Measurements from ENCODE around the gene ZFYVE28.

ZFYVE28 gene

GRCh38 chr4:2367626-2368025, 50.8 kb downstream of the ZFYVE28 start:
- ChIA-PET CTCF (interaction anchor here (0.7 kb wide), 1 partner anchor 395 kb away, joined by 3 read pairs; no protein-coding TSS in a partner anchor), POLR2A (no interaction called here)
- no peak for DNase-seq (ENCODE audit: extremely low spot score)
- no peak for TF ChIP-seq PKNOX1 (IDR thresholded peaks at IDR 0.05)
- TF ChIP-seq ARNT (IDR thresholded peaks at IDR 0.05): no peak
- TF ChIP-seq FOXK2 (IDR thresholded peaks at IDR 0.05): no peak

- ChIA-PET POLR2A (no interaction called here), CTCF (no interaction called here)
- DNase-seq (ENCODE audit: extremely low spot score): no peak
- TF ChIP-seq ZNF384 (IDR thresholded peaks at IDR 0.05): no peak
- TF ChIP-seq L3MBTL2 (conservative IDR thresholded peaks at IDR 0.05): no peak
- TF ChIP-seq CTBP1 (IDR thresholded peaks at IDR 0.05; ENCODE audit: borderline replicate concordance): no peak
- no peak for TF ChIP-seq HDGF (IDR thresholded peaks at IDR 0.05; ENCODE audit: borderline replicate concordance)
- no peak for TF ChIP-seq BHLHE40 (IDR thresholded peaks at IDR 0.05; ENCODE audit: borderline replicate concordance)
- no peak for TF ChIP-seq FOXK2 (IDR thresholded peaks at IDR 0.05)
- TF ChIP-seq SP1 (IDR thresholded peaks at IDR 0.05): no peak
- TF ChIP-seq NFRKB (IDR thresholded peaks at IDR 0.05): no peak
- no peak for TF ChIP-seq FOXM1 (IDR thresholded peaks at IDR 0.05; ENCODE audit: borderline replicate concordance)
- TF ChIP-seq TARDBP (IDR thresholded peaks at IDR 0.05): no peak
- TF ChIP-seq FOXA1 (IDR thresholded peaks at IDR 0.05): no peak
- TF ChIP-seq LEF1 (IDR thresholded peaks at IDR 0.05; ENCODE audit: borderline replicate concordance): no peak
- TF ChIP-seq ARNT (IDR thresholded peaks at IDR 0.05): no peak
- TF ChIP-seq ELF4 (IDR thresholded peaks at IDR 0.05): no peak
- TF ChIP-seq SUZ12 (IDR thresholded peaks at IDR 0.05): no peak
These were observed 51.9 kb downstream of the ZFYVE28 start for GRCh38 chr4:2366252-2367192.

- CTCF ChIA-PET: no interaction called here
- TF ChIP-seq L3MBTL2 (conservative IDR thresholded peaks at IDR 0.05) (no peak), PKNOX1 (IDR thresholded peaks at IDR 0.05) (no peak), LEF1 (IDR thresholded peaks at IDR 0.05; ENCODE audit: borderline replicate concordance) (no peak), HDGF (IDR thresholded peaks at IDR 0.05; ENCODE audit: borderline replicate concordance) (no peak), FOXK2 (IDR thresholded peaks at IDR 0.05) (no peak), ARNT (IDR thresholded peaks at IDR 0.05) (no peak), ZNF384 (IDR thresholded peaks at IDR 0.05) (no peak), SUZ12 (IDR thresholded peaks at IDR 0.05) (no peak), BHLHE40 (IDR thresholded peaks at IDR 0.05; ENCODE audit: borderline replicate concordance) (no peak), FOXM1 (IDR thresholded peaks at IDR 0.05; ENCODE audit: borderline replicate concordance) (no peak), SP1 (IDR thresholded peaks at IDR 0.05) (no peak), ELF4 (IDR thresholded peaks at IDR 0.05) (no peak), CTBP1 (IDR thresholded peaks at IDR 0.05; ENCODE audit: borderline replicate concordance) (no peak), NFRKB (IDR thresholded peaks at IDR 0.05) (no peak)
- no peak for DNase-seq (ENCODE audit: extremely low spot score)
- POLR2A ChIA-PET: no interaction called here
These were observed 52.6 kb downstream of the ZFYVE28 start for GRCh38 chr4:2365913-2366210.

DNA sequence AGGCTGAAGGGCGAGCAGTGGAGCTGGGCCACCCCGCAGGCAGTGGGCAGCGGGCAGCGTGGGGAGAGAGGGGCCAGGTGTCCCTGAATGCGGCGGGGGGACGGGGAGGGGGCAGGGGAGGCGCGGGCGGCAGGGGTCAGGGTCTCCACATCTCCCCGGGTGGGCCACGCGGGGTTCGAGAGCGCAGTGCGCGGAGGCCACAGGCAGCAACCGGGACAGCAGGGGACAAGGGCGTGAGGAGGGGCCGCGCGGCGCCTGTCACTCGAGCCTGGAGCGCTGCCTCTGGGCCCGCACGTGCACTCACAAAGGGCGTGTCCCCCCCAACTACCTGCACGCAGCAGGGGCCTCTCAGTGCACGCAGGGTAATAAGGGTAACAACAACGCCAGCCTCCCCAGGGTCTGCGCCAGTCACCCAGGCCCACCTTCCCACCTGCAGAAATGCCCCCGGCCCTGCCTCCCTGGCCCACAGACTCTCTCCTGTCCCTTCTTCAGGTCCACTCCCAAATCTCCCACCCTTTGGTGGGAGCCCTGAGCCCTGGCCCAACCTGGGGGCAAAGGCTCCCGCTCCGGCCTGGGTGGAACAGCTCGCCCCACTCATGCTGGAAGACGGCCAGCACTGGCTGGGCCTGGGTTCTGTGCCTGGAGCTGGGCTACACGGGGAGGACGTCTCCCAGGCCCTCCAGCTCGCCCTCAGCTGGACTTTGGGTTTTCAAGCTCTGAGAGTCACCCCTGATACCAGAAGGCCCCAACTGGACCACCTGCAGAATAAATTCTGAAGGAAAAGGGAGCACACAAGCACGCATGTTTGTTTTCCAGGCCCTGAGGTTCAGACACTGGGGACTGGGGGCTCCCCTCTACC, 53.2 kb downstream of the ZFYVE28 start:
- TF ChIP-seq SP1 (IDR thresholded peaks at IDR 0.05): no peak
- TF ChIP-seq LEF1 (IDR thresholded peaks at IDR 0.05; ENCODE audit: borderline replicate concordance): no peak
- no peak for TF ChIP-seq FOXA1 (IDR thresholded peaks at IDR 0.05)
- no peak for TF ChIP-seq ELF4 (IDR thresholded peaks at IDR 0.05)
- TF ChIP-seq FOXM1 (IDR thresholded peaks at IDR 0.05; ENCODE audit: borderline replicate concordance): no peak
- no peak for TF ChIP-seq CTBP1 (IDR thresholded peaks at IDR 0.05; ENCODE audit: borderline replicate concordance)
- no peak for TF ChIP-seq SUZ12 (IDR thresholded peaks at IDR 0.05)
- TF ChIP-seq TARDBP (IDR thresholded peaks at IDR 0.05): no peak
- no peak for TF ChIP-seq ZNF384 (IDR thresholded peaks at IDR 0.05)
- TF ChIP-seq ARNT (IDR thresholded peaks at IDR 0.05): no peak
- no peak for TF ChIP-seq PKNOX1 (IDR thresholded peaks at IDR 0.05)
- no peak for TF ChIP-seq NFRKB (IDR thresholded peaks at IDR 0.05)
- POLR2A ChIA-PET: no interaction called here
- DNase-seq (ENCODE audit: extremely low spot score): no peak
- CTCF ChIA-PET: no interaction called here

DNA sequence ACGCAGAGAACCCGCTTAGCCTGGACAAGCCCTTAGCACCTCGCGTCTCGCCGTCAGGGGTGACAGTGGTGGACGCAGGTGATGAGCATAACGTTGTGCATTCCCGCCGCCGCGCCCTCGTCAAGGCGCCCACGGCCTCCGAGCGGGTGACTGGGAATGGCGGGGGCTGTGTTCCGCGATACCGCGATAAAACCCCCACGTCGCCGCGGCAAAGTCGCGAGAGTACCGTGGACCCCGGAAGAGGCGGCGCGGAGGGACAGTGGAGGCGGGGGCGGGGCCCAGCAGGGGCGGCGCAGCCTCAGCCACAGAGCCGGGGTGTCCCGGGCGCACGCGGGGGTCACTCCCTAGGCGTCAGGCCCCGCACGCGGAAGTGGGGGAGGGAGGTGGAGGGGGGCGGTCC, 53.8 kb downstream of the ZFYVE28 start:
- ChIA-PET POLR2A (no interaction called here), CTCF (no interaction called here)
- DNase-seq (ENCODE audit: extremely low spot score): no peak
- TF ChIP-seq HDGF (IDR thresholded peaks at IDR 0.05; ENCODE audit: borderline replicate concordance): no peak
- TF ChIP-seq LEF1 (IDR thresholded peaks at IDR 0.05; ENCODE audit: borderline replicate concordance): no peak
- no peak for TF ChIP-seq SUZ12 (IDR thresholded peaks at IDR 0.05)
- no peak for TF ChIP-seq TARDBP (IDR thresholded peaks at IDR 0.05)
- TF ChIP-seq ARNT (IDR thresholded peaks at IDR 0.05): no peak
- no peak for TF ChIP-seq FOXA1 (IDR thresholded peaks at IDR 0.05)
- no peak for TF ChIP-seq ZNF384 (IDR thresholded peaks at IDR 0.05)
- no peak for TF ChIP-seq FOXM1 (IDR thresholded peaks at IDR 0.05; ENCODE audit: borderline replicate concordance)
- TF ChIP-seq CTBP1 (IDR thresholded peaks at IDR 0.05; ENCODE audit: borderline replicate concordance): no peak
- no peak for TF ChIP-seq FOXK2 (IDR thresholded peaks at IDR 0.05)
- TF ChIP-seq NFRKB (IDR thresholded peaks at IDR 0.05): no peak
- TF ChIP-seq ELF4 (IDR thresholded peaks at IDR 0.05): no peak
- TF ChIP-seq L3MBTL2 (conservative IDR thresholded peaks at IDR 0.05): no peak
- no peak for TF ChIP-seq PKNOX1 (IDR thresholded peaks at IDR 0.05)
- TF ChIP-seq BHLHE40 (IDR thresholded peaks at IDR 0.05; ENCODE audit: borderline replicate concordance): no peak

Data from HEK293T (cell line).